ENCODE measurements around the gene PLIN4. TPM values are rescaled to one million over a fixed set of nuclear protein-coding genes. Genes with fewer than 3 reads are reported as not detected.

PLIN4 gene
- total and polyA plus RNA-seq, 3 experiments from 2014 or later = 0.04 to 0.15 TPM; not detected in 1

DNA sequence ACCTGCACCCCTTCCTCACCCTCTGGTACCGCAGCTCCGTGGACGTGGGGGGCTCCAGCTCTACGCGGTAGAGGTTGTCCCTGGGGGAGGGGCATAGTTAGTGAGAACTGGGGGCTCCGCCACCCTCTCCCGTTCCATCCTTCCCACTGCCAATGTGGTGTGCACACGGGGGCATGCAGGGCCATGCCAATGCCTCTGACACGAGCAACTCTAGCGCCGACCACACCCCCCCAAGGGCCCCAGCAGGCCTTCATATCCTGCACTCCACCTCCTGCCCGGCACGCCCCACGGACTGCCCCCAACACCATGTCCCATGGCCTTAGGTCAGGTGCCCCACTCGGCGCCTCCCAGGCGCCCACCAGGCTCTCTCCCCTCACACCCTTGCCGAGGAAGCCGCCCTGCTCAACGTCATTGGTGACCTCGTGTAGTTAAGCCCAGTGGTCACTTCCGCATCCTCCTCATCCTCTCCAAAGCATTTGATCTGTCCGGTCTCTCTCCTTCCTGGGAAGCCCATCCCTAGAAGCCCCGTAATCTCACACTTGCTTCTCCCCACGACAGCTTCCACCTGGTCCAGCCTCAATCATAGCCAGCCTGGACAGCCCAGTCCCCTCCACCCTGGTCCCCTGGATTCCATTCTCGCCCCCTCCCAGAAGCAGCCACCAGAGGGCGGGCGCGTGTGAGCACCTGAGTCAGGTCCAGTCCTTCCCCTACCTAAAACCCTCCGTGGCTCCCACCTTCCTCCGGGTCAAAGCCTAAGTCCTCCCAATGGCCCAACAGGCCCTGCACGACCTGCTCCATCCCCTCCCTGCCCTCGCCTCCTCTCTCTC lies 39.1 kb upstream of the PLIN4 start:
- Histone ChIP-seq H3K9me3 (ENCODE audit: low read length) (no peaks in the 10 kb centered on the region), H3K4me1 (ENCODE audit: insufficient read depth, low read length) (no peaks in the 10 kb centered on the region), H3K36me3 (ENCODE audit: insufficient read depth, low read length) (no peaks in the 10 kb centered on the region), H3K27me3 (ENCODE audit: insufficient read depth, low read length, poor library complexity, severe bottlenecking) (no peaks in the 10 kb centered on the region), H3K4me3 (ENCODE audit: low read length) (no peak overlapping the region), H3K27ac (ENCODE audit: low read depth, low read length) (no peak overlapping the region)
- Mint-ChIP-seq H3K27ac (peak overlapping the region in 2 of 8 donors; percentile 60 to 80), H3K4me1 (no peaks in the 10 kb centered on the region), H3K27me3 (peaks cover 6 to 10% of the 10 kb centered on the region in 2 donors), H3K9me3 (no peaks in the 10 kb centered on the region), H3K4me3 (no peak overlapping the region), H3K36me3 (no peaks in the 10 kb centered on the region)
- DNase-seq = no peak
- CTCF ChIA-PET = interaction anchor here (1.0 to 1.2 kb wide), 2 partner anchors 9 to 79 kb away, joined by 3 read pairs; no protein-coding TSS in a partner anchor
- POLR2A ChIA-PET = no interaction called here

DNA sequence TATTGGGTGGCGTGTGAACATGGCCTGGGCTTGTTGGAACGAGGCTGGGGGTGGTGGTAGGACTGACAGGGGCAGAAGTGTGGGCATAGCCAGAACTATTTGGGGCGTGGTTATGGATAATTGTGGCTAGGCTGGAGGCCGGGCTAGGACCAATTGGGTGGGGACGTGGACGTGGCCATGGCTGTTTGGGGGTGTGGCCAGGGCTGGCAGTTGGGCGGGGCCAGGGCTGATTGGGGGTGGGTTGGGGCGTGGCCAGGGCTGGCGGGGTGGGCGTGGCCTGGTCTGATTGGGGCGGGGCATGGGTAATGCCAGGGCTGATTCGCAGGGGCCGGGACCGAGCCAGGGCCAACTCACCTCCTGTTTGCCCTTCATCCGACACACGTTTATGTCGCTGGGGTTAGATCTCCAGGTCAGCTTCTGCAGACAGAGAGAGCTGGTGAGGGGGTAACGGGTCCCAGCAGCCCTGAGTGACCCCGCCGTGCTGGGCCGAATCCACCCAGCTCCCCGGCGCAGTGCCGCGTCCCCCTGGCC lies 38.4 kb upstream of the PLIN4 start:
- Mint-ChIP-seq H3K27me3 (peaks cover 6 to 14% of the 10 kb centered on the region in 2 donors), H3K4me3 (no peak overlapping the region), H3K4me1 (no peaks in the 10 kb centered on the region), H3K36me3 (no peaks in the 10 kb centered on the region), H3K27ac (no peak overlapping the region), H3K9me3 (peaks cover 0 to 1% (median 0%) of the 10 kb centered on the region in 5 donors)
- H3K27ac ChIP-seq (ENCODE audit: low read depth, low read length) = no peak overlapping the region
- DNase-seq = no peak
- H3K4me1 ChIP-seq (ENCODE audit: insufficient read depth, low read length) = no peaks in the 10 kb centered on the region
- no peaks in the 10 kb centered on the region for H3K9me3 ChIP-seq (ENCODE audit: low read length)
- ChIA-PET CTCF (interaction anchor here (1.0 to 1.2 kb wide), 2 partner anchors 10 to 79 kb away, joined by 3 read pairs; no protein-coding TSS in a partner anchor), POLR2A (no interaction called here)
- H3K27me3 ChIP-seq (ENCODE audit: insufficient read depth, low read length, poor library complexity, severe bottlenecking) = no peaks in the 10 kb centered on the region
- no peaks in the 10 kb centered on the region for H3K36me3 ChIP-seq (ENCODE audit: insufficient read depth, low read length)
- H3K4me3 ChIP-seq (ENCODE audit: low read length) = no peak overlapping the region

DNA sequence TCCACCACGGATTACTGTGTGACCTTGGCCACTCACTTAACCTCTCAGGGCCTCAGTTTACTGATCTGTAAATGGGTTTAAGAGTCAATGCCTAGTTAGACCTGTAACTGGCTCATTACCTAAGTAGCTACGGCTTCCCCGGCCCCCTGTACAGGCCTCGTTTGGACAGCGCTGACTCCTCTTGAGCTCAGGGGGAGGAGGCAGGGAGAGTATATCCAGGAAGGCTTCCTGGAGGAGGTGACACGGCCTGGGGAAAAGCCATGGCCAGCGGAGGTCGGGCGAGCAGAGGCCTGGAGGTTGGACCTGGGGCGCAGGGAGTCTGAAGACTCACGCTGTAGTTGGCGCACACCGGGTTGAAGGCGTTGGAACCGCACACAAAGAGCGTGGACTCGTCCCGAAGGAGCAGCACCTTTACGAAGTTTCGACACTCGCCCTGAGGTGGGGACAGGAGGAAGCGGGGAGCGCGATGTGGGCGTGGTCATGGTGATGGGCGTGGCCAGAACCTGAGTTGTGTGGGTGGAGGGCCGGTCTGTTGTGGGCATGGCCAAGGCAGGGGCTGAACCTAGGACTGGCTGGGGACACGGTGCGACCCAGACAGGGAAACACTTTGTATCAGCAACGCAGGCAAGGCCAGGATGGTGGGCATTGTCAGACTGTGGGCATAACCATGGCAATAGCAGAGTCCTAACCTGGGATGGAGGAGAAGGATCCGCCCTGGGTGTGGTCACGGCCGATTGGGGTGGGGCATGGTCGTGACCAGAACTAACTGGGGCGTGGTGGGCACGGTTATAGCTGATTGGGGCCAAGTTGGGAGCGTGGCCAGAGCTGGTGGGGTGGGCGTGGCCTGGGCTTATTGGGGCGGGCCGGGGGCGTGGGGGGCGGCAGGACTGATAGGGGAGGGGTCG lies 37.6 kb upstream of the PLIN4 start:
- ChIA-PET CTCF (no interaction called here), POLR2A (no interaction called here)

DNA sequence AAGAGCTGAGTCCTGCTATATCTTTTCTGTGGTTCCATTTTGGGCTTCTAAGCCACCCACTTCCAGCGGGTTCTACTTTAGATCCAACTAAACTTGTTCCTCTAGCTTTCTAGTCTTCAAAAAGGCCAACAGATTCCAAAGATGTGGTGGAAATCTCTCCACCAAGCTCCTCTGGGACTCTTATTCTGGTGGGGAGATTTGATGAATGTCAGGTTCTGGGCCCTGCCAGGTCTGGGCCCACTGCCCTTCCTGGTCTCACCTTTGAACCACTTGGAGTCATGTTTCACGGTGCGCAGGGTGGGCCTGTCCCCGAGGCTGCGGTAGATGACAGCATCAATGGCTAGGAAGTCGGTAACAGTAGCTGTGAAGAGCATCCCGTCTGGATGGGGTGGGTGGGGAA lies 36.4 kb upstream of the PLIN4 start:
- Histone ChIP-seq H3K9me3 (ENCODE audit: low read length) (no peaks in the 10 kb centered on the region), H3K4me1 (ENCODE audit: insufficient read depth, low read length) (no peaks in the 10 kb centered on the region), H3K27me3 (ENCODE audit: insufficient read depth, low read length, poor library complexity, severe bottlenecking) (no peaks in the 10 kb centered on the region), H3K4me3 (ENCODE audit: low read length) (no peak overlapping the region), H3K27ac (ENCODE audit: low read depth, low read length) (no peak overlapping the region), H3K36me3 (ENCODE audit: insufficient read depth, low read length) (no peaks in the 10 kb centered on the region)
- no peak overlapping the region for H3K4me3 Mint-ChIP-seq
- DNase-seq = no peak
- ChIA-PET POLR2A (no interaction called here), CTCF (no interaction called here)
- H3K27ac Mint-ChIP-seq = no peak overlapping the region
- H3K27me3 Mint-ChIP-seq = peaks cover 6 to 18% of the 10 kb centered on the region in 2 donors
- no peaks in the 10 kb centered on the region for H3K36me3 Mint-ChIP-seq
- peaks cover 0 to 1% (median 0%) of the 10 kb centered on the region in 5 donors for H3K9me3 Mint-ChIP-seq
- H3K4me1 Mint-ChIP-seq = no peaks in the 10 kb centered on the region

More for the DNA sequence above, 37.6 kb upstream of the PLIN4 start:
- Histone ChIP-seq H3K27me3 (ENCODE audit: insufficient read depth, low read length, poor library complexity, severe bottlenecking) (no peaks in the 10 kb centered on the region), H3K9me3 (ENCODE audit: low read length) (no peaks in the 10 kb centered on the region), H3K4me1 (ENCODE audit: insufficient read depth, low read length) (no peaks in the 10 kb centered on the region), H3K36me3 (ENCODE audit: insufficient read depth, low read length) (no peaks in the 10 kb centered on the region), H3K27ac (ENCODE audit: low read depth, low read length) (no peak overlapping the region), H3K4me3 (ENCODE audit: low read length) (no peak overlapping the region)
- Mint-ChIP-seq H3K4me1 (no peaks in the 10 kb centered on the region), H3K4me3 (no peak overlapping the region), H3K9me3 (peaks cover 0 to 1% (median 0%) of the 10 kb centered on the region in 5 donors), H3K36me3 (no peaks in the 10 kb centered on the region), H3K27me3 (peaks cover 6 to 15% of the 10 kb centered on the region in 2 donors), H3K27ac (no peak overlapping the region)
- no peak for DNase-seq

DNA sequence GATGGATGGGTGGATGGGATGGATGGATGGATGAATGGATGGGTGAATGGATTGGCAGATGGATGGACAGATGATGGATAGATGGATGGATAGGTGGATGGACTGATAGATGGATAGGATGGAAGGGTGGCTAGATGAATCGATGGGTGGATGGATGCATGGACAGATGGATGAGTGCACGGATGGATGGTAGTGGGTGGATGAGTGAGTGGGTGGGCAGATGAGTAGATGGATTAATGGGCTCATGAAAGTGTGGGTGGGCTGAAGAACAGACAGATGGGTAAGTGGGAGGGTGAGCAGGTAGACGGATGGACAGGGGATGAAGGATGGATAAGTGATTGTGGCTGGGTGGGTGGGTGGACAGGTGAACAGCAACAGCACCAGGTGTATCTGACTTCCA lies 35.5 kb upstream of the PLIN4 start:
- Mint-ChIP-seq H3K27me3 (peaks cover 5 to 22% of the 10 kb centered on the region in 2 donors), H3K27ac (peak overlapping the region in 1 of 8 donors; percentile 58), H3K4me3 (no peak overlapping the region), H3K4me1 (no peaks in the 10 kb centered on the region), H3K36me3 (no peaks in the 10 kb centered on the region), H3K9me3 (peaks cover 0 to 1% (median 0%) of the 10 kb centered on the region in 5 donors)
- Histone ChIP-seq H3K27me3 (ENCODE audit: insufficient read depth, low read length, poor library complexity, severe bottlenecking) (no peaks in the 10 kb centered on the region), H3K9me3 (ENCODE audit: low read length) (no peaks in the 10 kb centered on the region), H3K36me3 (ENCODE audit: insufficient read depth, low read length) (no peaks in the 10 kb centered on the region), H3K4me3 (ENCODE audit: low read length) (no peak overlapping the region), H3K27ac (ENCODE audit: low read depth, low read length) (no peak overlapping the region), H3K4me1 (ENCODE audit: insufficient read depth, low read length) (no peaks in the 10 kb centered on the region)
- CTCF ChIA-PET = no interaction called here
- POLR2A ChIA-PET = no interaction called here
- DNase-seq = no peak

DNA sequence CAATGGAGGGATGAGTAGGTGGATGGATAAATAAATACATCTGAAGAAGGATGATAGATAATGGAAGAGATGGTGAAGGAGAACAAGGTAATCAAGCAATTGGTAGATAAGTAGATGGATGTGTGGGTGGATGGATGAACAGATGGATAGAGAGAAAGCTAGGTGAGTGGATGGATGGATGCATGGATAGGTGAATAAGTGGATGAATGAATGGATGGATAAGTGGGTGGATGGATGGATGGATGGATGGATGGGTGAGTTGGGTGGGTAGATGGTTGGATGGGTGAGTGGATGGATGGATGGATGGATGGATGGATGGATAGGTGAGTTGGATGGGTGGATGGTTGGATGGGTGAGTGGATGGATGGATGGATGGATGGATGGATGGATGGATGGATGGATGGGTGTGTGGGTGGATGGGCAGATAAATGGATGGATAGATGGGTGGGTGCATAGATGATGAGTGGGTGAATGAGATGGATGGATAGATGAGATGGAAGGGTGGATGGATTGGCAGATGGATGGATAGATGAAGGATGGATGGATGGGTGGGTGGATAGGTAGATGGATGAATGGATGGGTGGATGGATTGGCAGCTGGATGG lies 34.9 kb upstream of the PLIN4 start:
- H3K27me3 ChIP-seq (ENCODE audit: insufficient read depth, low read length, poor library complexity, severe bottlenecking) = no peaks in the 10 kb centered on the region
- H3K36me3 Mint-ChIP-seq = no peaks in the 10 kb centered on the region
- no peak overlapping the region for H3K4me3 ChIP-seq (ENCODE audit: low read length)
- no peak overlapping the region for H3K4me3 Mint-ChIP-seq
- no peaks in the 10 kb centered on the region for H3K4me1 Mint-ChIP-seq
- H3K27ac Mint-ChIP-seq = peak overlapping the region in 1 of 8 donors; percentile 65
- no peak for DNase-seq
- H3K27me3 Mint-ChIP-seq = peaks cover 5 to 22% of the 10 kb centered on the region in 2 donors
- H3K9me3 ChIP-seq (ENCODE audit: low read length) = no peaks in the 10 kb centered on the region
- CTCF ChIA-PET = no interaction called here
- POLR2A ChIA-PET = no interaction called here
- no peaks in the 10 kb centered on the region for H3K4me1 ChIP-seq (ENCODE audit: insufficient read depth, low read length)
- H3K27ac ChIP-seq (ENCODE audit: low read depth, low read length) = no peak overlapping the region
- H3K36me3 ChIP-seq (ENCODE audit: insufficient read depth, low read length) = no peaks in the 10 kb centered on the region
- peaks cover 0 to 1% (median 0%) of the 10 kb centered on the region in 5 donors for H3K9me3 Mint-ChIP-seq

DNA sequence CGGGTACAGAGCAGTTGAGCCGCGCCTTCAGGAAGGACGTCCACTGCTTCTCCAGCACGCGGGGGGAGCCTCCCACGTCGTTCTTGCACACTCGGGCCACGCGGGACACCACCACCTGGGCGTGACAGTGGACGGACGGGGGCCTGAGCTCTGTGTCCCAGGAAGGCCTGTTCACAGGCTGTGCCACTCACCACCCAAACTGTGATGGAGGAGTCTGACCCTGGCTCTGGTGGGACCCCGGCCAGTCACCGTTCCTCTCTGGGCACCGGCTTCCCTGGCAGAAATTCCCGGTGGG lies 34.2 kb upstream of the PLIN4 start:
- peaks cover 5 to 22% of the 10 kb centered on the region in 2 donors for H3K27me3 Mint-ChIP-seq

More for the DNA sequence above, 34.2 kb upstream of the PLIN4 start:
- Mint-ChIP-seq H3K4me3 (no peak overlapping the region), H3K36me3 (no peaks in the 10 kb centered on the region), H3K27ac (no peak overlapping the region), H3K9me3 (peaks cover 0 to 1% (median 0%) of the 10 kb centered on the region in 5 donors), H3K4me1 (no peaks in the 10 kb centered on the region)
- H3K9me3 ChIP-seq (ENCODE audit: low read length) = no peaks in the 10 kb centered on the region
- no peak for DNase-seq
- POLR2A ChIA-PET = no interaction called here
- H3K27me3 ChIP-seq (ENCODE audit: insufficient read depth, low read length, poor library complexity, severe bottlenecking) = no peaks in the 10 kb centered on the region
- CTCF ChIA-PET = no interaction called here
- H3K4me1 ChIP-seq (ENCODE audit: insufficient read depth, low read length) = no peaks in the 10 kb centered on the region
- no peak overlapping the region for H3K4me3 ChIP-seq (ENCODE audit: low read length)
- no peak overlapping the region for H3K27ac ChIP-seq (ENCODE audit: low read depth, low read length)
- no peaks in the 10 kb centered on the region for H3K36me3 ChIP-seq (ENCODE audit: insufficient read depth, low read length)

Measured in CD8-positive, alpha-beta memory T cell (primary cell).